ENCODE data around the gene UPF3A.

Gene UPF3A

DNA sequence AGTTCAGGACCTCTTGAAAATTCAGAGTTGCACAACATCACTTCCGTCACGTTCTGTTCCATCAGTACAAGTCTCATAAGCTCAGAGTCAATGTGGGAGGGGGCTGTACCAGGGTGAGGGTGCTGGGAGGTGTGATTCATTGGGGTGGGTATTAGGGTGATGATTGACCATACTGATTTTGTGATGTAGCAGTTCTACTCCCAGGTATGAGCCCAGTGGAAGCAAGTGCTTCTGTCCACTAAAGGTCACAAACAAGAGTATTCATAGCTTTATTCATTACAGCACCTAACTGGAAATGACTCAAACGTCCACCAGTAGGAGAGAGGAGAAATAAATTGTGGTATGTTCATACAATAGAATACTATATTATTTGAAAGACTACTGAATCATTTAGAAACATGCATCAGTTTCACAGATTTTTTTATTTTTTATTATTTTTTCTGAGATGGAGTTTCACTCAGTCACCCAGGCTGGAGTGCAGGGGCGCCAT, 12.1 kb upstream of the UPF3A start:
- peaks cover 83% of the 10 kb centered on the region for H3K36me3 ChIP-seq (ENCODE audit: insufficient read depth, low read length)
- H3K27me3 ChIP-seq (ENCODE audit: insufficient read depth, low read length), result no peaks in the 10 kb centered on the region
- H3K4me1 ChIP-seq (ENCODE audit: insufficient read depth, low read length, severe bottlenecking), result no peaks in the 10 kb centered on the region

DNA sequence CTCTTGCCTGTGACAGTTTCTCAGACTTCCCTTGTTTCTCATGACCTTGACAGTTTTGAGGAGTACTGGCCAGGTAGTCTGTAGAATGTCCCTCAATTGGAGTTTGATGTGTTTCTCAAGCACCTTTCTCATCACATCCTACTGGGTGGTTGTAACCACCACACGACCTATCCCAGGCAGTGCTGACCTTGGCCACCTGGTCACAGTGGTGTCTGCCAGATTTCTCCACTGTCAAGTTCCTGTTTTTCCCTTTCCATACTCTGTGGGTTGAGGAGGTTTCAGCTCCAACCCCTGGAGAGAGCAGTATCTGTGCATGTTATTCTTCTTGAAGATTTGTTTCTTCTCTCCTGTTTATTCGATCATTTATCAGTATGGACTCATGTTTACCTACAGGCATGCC, 8.4 kb upstream of the UPF3A start:
- no peak overlapping the region for H3K4me3 ChIP-seq (ENCODE audit: low read depth, low read length, poor library complexity, severe bottlenecking)
- no peak overlapping the region for H2AFZ ChIP-seq (ENCODE audit: low read length)
- H3K4me2 ChIP-seq (ENCODE audit: low read length), result no peak overlapping the region
- H3K9me2 ChIP-seq (ENCODE audit: low read depth, low read length), result no peaks in the 10 kb centered on the region
- peaks cover 67% of the 10 kb centered on the region for H3K36me3 ChIP-seq (ENCODE audit: insufficient read depth, low read length)
- TF ChIP-seq EZH2 (IDR thresholded peaks at IDR 0.05; ENCODE audit: borderline replicate concordance, low read length), result no peak
- TF ChIP-seq, protein P1, sequence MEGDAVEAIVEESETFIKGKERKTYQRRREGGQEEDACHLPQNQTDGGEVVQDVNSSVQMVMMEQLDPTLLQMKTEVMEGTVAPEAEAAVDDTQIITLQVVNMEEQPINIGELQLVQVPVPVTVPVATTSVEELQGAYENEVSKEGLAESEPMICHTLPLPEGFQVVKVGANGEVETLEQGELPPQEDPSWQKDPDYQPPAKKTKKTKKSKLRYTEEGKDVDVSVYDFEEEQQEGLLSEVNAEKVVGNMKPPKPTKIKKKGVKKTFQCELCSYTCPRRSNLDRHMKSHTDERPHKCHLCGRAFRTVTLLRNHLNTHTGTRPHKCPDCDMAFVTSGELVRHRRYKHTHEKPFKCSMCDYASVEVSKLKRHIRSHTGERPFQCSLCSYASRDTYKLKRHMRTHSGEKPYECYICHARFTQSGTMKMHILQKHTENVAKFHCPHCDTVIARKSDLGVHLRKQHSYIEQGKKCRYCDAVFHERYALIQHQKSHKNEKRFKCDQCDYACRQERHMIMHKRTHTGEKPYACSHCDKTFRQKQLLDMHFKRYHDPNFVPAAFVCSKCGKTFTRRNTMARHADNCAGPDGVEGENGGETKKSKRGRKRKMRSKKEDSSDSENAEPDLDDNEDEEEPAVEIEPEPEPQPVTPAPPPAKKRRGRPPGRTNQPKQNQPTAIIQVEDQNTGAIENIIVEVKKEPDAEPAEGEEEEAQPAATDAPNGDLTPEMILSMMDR (IDR thresholded peaks at IDR 0.05; ENCODE audit: low read length), result no peak
- no peaks in the 10 kb centered on the region for H3K4me1 ChIP-seq (ENCODE audit: insufficient read depth, low read length, severe bottlenecking)
- H3K9ac ChIP-seq (ENCODE audit: low read length), result no peak overlapping the region
- H3K27ac ChIP-seq (ENCODE audit: low read depth, low read length, poor library complexity, severe bottlenecking), result no peak overlapping the region
- no peaks in the 10 kb centered on the region for H3K79me2 ChIP-seq (ENCODE audit: insufficient read depth, low read length)
- no peaks in the 10 kb centered on the region for H3F3A ChIP-seq (ENCODE audit: insufficient read depth, low read length)
- H3K27me3 ChIP-seq (ENCODE audit: insufficient read depth, low read length), result no peaks in the 10 kb centered on the region
- no peaks in the 10 kb centered on the region for H3K9me3 ChIP-seq (ENCODE audit: low read length)
- no peaks in the 10 kb centered on the region for H4K20me1 ChIP-seq (ENCODE audit: insufficient read depth, low read length)

More for the DNA sequence above, 12.1 kb upstream of the UPF3A start:
- Histone ChIP-seq H3K4me3 (ENCODE audit: low read depth, low read length, poor library complexity, severe bottlenecking) (no peak overlapping the region), H3K9me2 (ENCODE audit: low read depth, low read length) (no peaks in the 10 kb centered on the region), H3K9ac (ENCODE audit: low read length) (no peak overlapping the region), H3F3A (ENCODE audit: insufficient read depth, low read length) (no peaks in the 10 kb centered on the region), H3K27ac (ENCODE audit: low read depth, low read length, poor library complexity, severe bottlenecking) (no peak overlapping the region), H2AFZ (ENCODE audit: low read length) (no peak overlapping the region), H3K9me3 (ENCODE audit: low read length) (no peaks in the 10 kb centered on the region), H3K79me2 (ENCODE audit: insufficient read depth, low read length) (no peaks in the 10 kb centered on the region), H3K4me2 (ENCODE audit: low read length) (no peak overlapping the region), H4K20me1 (ENCODE audit: insufficient read depth, low read length) (no peaks in the 10 kb centered on the region)
- TF ChIP-seq, protein P1 (IDR thresholded peaks at IDR 0.05; ENCODE audit: low read length), result no peak
- no peak for TF ChIP-seq EZH2 (IDR thresholded peaks at IDR 0.05; ENCODE audit: borderline replicate concordance, low read length)

DNA sequence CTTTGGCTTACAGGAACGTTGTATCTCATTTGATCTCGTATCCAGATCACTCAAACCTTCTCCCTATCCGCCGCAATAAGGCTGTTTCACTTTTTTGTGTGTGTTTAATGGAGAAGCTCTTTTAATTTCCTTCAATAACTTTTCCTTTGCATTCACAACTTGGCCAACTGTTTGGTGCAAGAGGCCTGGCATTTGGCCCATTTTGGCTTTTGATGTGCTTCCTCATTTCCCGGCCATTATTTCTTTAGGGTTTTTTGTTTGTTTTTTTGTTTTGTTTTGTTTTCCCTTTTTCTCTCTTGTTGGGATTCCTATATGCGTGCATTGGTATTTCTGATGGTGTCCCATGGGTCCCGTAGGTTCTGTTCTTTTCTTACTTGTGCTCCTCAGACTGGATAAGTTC, 6.1 kb upstream of the UPF3A start:
- TF ChIP-seq EZH2 (IDR thresholded peaks at IDR 0.05; ENCODE audit: borderline replicate concordance, low read length), result no peak
- TF ChIP-seq, protein P1 (IDR thresholded peaks at IDR 0.05; ENCODE audit: low read length), result no peak
- Histone ChIP-seq H2AFZ (ENCODE audit: low read length) (no peak overlapping the region), H3K79me2 (ENCODE audit: insufficient read depth, low read length) (no peaks in the 10 kb centered on the region), H3K9me3 (ENCODE audit: low read length) (no peaks in the 10 kb centered on the region), H3K27me3 (ENCODE audit: insufficient read depth, low read length) (no peaks in the 10 kb centered on the region), H3K4me3 (ENCODE audit: low read depth, low read length, poor library complexity, severe bottlenecking) (no peak overlapping the region), H3K27ac (ENCODE audit: low read depth, low read length, poor library complexity, severe bottlenecking) (no peak overlapping the region), H3K9me2 (ENCODE audit: low read depth, low read length) (no peaks in the 10 kb centered on the region), H3K4me1 (ENCODE audit: insufficient read depth, low read length, severe bottlenecking) (peaks cover 12% of the 10 kb centered on the region), H3K9ac (ENCODE audit: low read length) (no peak overlapping the region), H3F3A (ENCODE audit: insufficient read depth, low read length) (peaks cover 15% of the 10 kb centered on the region; the same call in 1 of the 2 replicates), H4K20me1 (ENCODE audit: insufficient read depth, low read length) (no peaks in the 10 kb centered on the region), H3K4me2 (ENCODE audit: low read length) (no peak overlapping the region), H3K36me3 (ENCODE audit: insufficient read depth, low read length) (peaks cover 44% of the 10 kb centered on the region)

Data from OCI-LY1 (cell line).